Liver (tissue), 9 donors: ENCODE measurements around the gene ANG. TPM values are rescaled to one million over a fixed set of nuclear protein-coding genes. Genes with fewer than 3 reads are reported as not detected.
A peak's percentile ranks its signal among the peaks of the same experiment; 100 is the strongest.

ENCODE experiments used
- DNase-seq: peaks from one replicate; pipeline ENCODE4 v3.0.0-alpha.2; 2017; ENCODE audit warnings: low spot score
- H3K27ac ChIP-seq, 2 donors: one replicate each; pipeline ENCODE4 v1.7.0; 2013; ENCODE audit warnings: inconsistent platforms in 2 of 2, low read length in 2 of 2, control low read depth in 1 of 2, low read depth in 1 of 2, mild to moderate bottlenecking in 1 of 2
- H3K27me3 ChIP-seq, 4 donors: one replicate each; pipeline versions ENCODE4 v1.6.1 to v1.7.0; 2013; ENCODE audit warnings: low read length in 3 of 4, inconsistent platforms in 1 of 4, mild to moderate bottlenecking in 1 of 4, moderate library complexity in 1 of 4; ENCODE audit not compliant: control insufficient read depth in 4 of 4, insufficient read depth in 4 of 4
- H3K36me3 ChIP-seq, 4 donors: one replicate each; pipeline versions ENCODE4 v1.6.1 to v1.7.0; 2013; ENCODE audit warnings: low read length in 3 of 4, mild to moderate bottlenecking in 3 of 4, low read depth in 1 of 4, moderate library complexity in 1 of 4; ENCODE audit not compliant: control insufficient read depth in 4 of 4, insufficient read depth in 3 of 4
- H3K4me1 ChIP-seq, 4 donors: one replicate each; pipeline versions ENCODE4 v1.6.1 to v1.7.0; 2013; ENCODE audit warnings: low read length in 3 of 4, mild to moderate bottlenecking in 3 of 4, moderate library complexity in 1 of 4; ENCODE audit not compliant: control insufficient read depth in 4 of 4, insufficient read depth in 4 of 4
- H3K4me3 ChIP-seq, 3 donors: one replicate each; pipeline versions ENCODE4 v1.6.1 to v1.7.0; 2013; ENCODE audit warnings: low read length in 3 of 3, control low read depth in 1 of 3, low read depth in 1 of 3, mild to moderate bottlenecking in 1 of 3
- H3K9ac ChIP-seq, 2 donors: one replicate each; pipeline ENCODE4 v1.7.0; 2013; ENCODE audit warnings: low read length in 2 of 2, mild to moderate bottlenecking in 2 of 2, moderate library complexity in 2 of 2, control low read depth in 1 of 2, low read depth in 1 of 2
- H3K9me3 ChIP-seq, 4 donors: one replicate each; pipeline versions ENCODE4 v1.6.1 to v1.7.0; 2013; ENCODE audit warnings: low read length in 3 of 4; ENCODE audit not compliant: control insufficient read depth in 4 of 4
- ATF3 ChIP-seq: IDR thresholded peaks from 2 replicates; pipeline ENCODE4 v1.6.1; 2016; ENCODE audit warnings: antibody characterized with exemption
- CTCF ChIP-seq: fragments of 150-350 bp; IDR thresholded peaks from 2 replicates; pipeline ENCODE4 v1.5.1; 2017; ENCODE audit warnings: improper control_type of control experiment, low read depth, low read length; ENCODE audit not compliant: missing input control
- EGR1 ChIP-seq, 2 donors: IDR thresholded peaks; 2 replicates each; pipeline ENCODE4 v1.6.1; 2016 to 2018; ENCODE audit warnings: antibody characterized with exemption in 2 of 2, low read depth in 2 of 2
- FOXA1 ChIP-seq: IDR thresholded peaks from 2 replicates; pipeline ENCODE4 v1.6.1; 2016; ENCODE audit warnings: antibody characterized with exemption
- FOXA2 ChIP-seq: IDR thresholded peaks from 2 replicates; pipeline ENCODE4 v1.6.1; 2016; ENCODE audit warnings: antibody characterized with exemption
- GABPA ChIP-seq, 2 donors: IDR thresholded peaks in 1 of 2; conservative IDR thresholded peaks in 1 of 2; 2 replicates each; pipeline ENCODE4 v1.6.1; 2016; ENCODE audit warnings: antibody characterized with exemption in 2 of 2, mild to moderate bottlenecking in 1 of 2, moderate library complexity in 1 of 2
- HNF4A ChIP-seq, 2 donors: conservative IDR thresholded peaks; 2 replicates each; pipeline ENCODE4 v1.6.1; 2016; ENCODE audit warnings: antibody characterized with exemption in 2 of 2, mild to moderate bottlenecking in 2 of 2
- HNF4G ChIP-seq: IDR thresholded peaks from 2 replicates; pipeline ENCODE4 v1.6.1; 2016; ENCODE audit warnings: antibody characterized with exemption
- JUND ChIP-seq, 2 donors: IDR thresholded peaks; 2 replicates each; pipeline ENCODE4 v1.6.1; 2016; ENCODE audit warnings: antibody characterized with exemption in 2 of 2
- NR2F2 ChIP-seq: IDR thresholded peaks from 2 replicates; pipeline ENCODE4 v1.6.1; 2016; ENCODE audit warnings: antibody characterized with exemption
- RAD21 ChIP-seq, 2 donors: IDR thresholded peaks; 2 replicates each; pipeline ENCODE4 v1.6.1; 2016; ENCODE audit warnings: antibody characterized with exemption in 2 of 2, mild to moderate bottlenecking in 2 of 2
- RXRA ChIP-seq, 2 donors: IDR thresholded peaks; 2 replicates each; pipeline ENCODE4 v1.6.1; 2017 to 2018; ENCODE audit warnings: antibody characterized with exemption in 2 of 2, mild to moderate bottlenecking in 1 of 2
- YY1 ChIP-seq: IDR thresholded peaks from 2 replicates; pipeline ENCODE4 v1.6.1; 2016; ENCODE audit warnings: antibody characterized with exemption, mild to moderate bottlenecking
- WGBS: extraction: QIAGEN DNeasy Blood & Tissue Kit; methylation state at CpG from one replicate; pipeline ENCODE4 v1.1.7; 2013; 5-methylcytosine and 5-hydroxymethylcytosine counted together
- polyA plus RNA-seq, 2 donors: library from polyadenylated mRNA; stranded (reverse) in 1 of 2; unstranded in 1 of 2; fragments of 200-250 nt in 1 of 2; fragments of >200 nt in 1 of 2; fragmentation: Nextera tagmentation in 1 of 2; extraction: Ambion mirVana in 1 of 2; gene quantifications; one replicate each; pipeline versions ENCODE4 v1.2.1 to v1.2.3, GENCODE V29; 2013 to 2015
- total RNA-seq, 2 donors: library from RNA; depleted of rRNA; stranded (reverse); fragments of >200 nt; gene quantifications; one replicate each; pipeline ENCODE4 v1.2.3, GENCODE V29; 2014
- TF ChIP-seq, protein P1 (sequence below): IDR thresholded peaks from 2 replicates; pipeline ENCODE4 v1.6.1; 2016; ENCODE audit warnings: antibody characterized with exemption
- TF ChIP-seq, protein P2 (sequence below): IDR thresholded peaks from 2 replicates; pipeline ENCODE4 v1.6.1; 2016; ENCODE audit warnings: antibody characterized with exemption
- TF ChIP-seq, protein P3 (sequence below): IDR thresholded peaks from 2 replicates; pipeline ENCODE4 v1.6.1; 2016; ENCODE audit warnings: antibody characterized with exemption, mild to moderate bottlenecking
- donor health status: healthy.
- donor health status: healthy.
- donor health status: healthy.
- donor health status: healthy.
- donor health status: healthy.

Gene ANG
- total and polyA plus RNA-seq, 4 donors = 153 to 2,524 (median 1,379) TPM

DNA sequence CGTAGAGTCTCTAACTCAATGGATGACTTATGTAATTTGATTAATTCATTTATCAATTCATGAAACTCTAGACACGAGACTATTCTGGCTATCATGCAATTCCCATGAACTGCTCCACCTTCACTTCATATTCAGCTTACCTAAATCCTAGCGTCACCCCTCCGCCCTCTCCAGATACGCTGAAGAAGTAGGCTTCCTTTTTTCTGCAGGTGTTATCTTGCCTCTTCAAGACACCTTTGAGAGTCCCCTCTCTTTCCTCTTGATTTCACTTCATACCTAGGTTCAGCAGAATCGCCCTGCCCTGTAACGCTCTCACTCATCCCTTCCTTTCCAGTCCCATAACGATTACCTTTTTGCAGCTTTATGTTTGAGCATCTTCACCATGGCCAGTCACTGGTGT is 8.2 kb upstream of the ANG start (continued):
- TF ChIP-seq, protein P1, sequence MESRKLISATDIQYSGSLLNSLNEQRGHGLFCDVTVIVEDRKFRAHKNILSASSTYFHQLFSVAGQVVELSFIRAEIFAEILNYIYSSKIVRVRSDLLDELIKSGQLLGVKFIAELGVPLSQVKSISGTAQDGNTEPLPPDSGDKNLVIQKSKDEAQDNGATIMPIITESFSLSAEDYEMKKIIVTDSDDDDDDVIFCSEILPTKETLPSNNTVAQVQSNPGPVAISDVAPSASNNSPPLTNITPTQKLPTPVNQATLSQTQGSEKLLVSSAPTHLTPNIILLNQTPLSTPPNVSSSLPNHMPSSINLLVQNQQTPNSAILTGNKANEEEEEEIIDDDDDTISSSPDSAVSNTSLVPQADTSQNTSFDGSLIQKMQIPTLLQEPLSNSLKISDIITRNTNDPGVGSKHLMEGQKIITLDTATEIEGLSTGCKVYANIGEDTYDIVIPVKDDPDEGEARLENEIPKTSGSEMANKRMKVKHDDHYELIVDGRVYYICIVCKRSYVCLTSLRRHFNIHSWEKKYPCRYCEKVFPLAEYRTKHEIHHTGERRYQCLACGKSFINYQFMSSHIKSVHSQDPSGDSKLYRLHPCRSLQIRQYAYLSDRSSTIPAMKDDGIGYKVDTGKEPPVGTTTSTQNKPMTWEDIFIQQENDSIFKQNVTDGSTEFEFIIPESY = no peak
- TF ChIP-seq JUND (IDR thresholded peaks at IDR 0.05) (no peak), FOXA2 (no peak), YY1 (no peak), GABPA (IDR thresholded peaks at IDR 0.05 in 1 of 2, conservative IDR thresholded peaks at IDR 0.05 in 1 of 2) (no peak), HNF4G (no peak), HNF4A (conservative IDR thresholded peaks at IDR 0.05) (no peak)
- TF ChIP-seq, protein P2, sequence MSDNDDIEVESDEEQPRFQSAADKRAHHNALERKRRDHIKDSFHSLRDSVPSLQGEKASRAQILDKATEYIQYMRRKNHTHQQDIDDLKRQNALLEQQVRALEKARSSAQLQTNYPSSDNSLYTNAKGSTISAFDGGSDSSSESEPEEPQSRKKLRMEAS = no peak

DNA sequence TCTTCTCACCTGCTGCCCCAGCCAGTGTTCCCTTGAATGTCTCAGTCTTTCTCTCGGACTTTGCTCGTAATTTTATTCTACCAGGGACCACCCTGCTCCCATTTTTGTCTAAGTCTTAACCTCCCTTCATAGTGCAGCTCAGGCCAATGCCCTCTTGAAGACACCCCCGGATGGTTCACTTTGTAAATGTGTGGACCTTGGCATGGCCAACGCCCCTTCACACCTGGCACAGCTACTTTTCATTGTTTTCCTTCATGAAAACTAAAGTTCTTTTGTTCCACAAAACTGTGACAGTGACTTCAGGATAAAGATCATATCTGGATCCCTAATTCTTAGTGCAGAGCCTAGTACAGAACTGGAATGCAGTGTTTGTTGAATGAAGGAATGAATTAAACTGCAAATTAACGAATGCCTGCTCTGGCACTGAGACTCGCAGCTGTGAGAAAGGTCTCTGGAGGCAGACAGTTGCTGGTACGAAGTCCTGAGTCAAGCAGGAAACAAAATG is 7.7 kb upstream of the ANG start:
- no peak for DNase-seq
- H3K27me3 ChIP-seq = no peaks in the 10 kb centered on the region
- H3K9me3 ChIP-seq = no peaks in the 10 kb centered on the region
- WGBS = 19% methylated on average over 7 of the region's 7 CpGs
- H3K36me3 ChIP-seq = no peaks in the 10 kb centered on the region
- peak overlapping the region; percentile 35 to 37 for H3K9ac ChIP-seq
- H3K4me1 ChIP-seq = peaks cover 2 to 26% (median 16%) of the 10 kb centered on the region in 4 donors
- peak overlapping the region; percentile 95 to 97 for H3K27ac ChIP-seq
- peak overlapping the region; percentile 11 to 71 (median 40) for H3K4me3 ChIP-seq
- peak in 1 of 2 donors; percentile 42 for TF ChIP-seq HNF4A (conservative IDR thresholded peaks at IDR 0.05)
- TF ChIP-seq, protein P2 = no peak
- peak in 1 of 2 donors; percentile 37 for TF ChIP-seq RAD21 (IDR thresholded peaks at IDR 0.05)

DNA sequence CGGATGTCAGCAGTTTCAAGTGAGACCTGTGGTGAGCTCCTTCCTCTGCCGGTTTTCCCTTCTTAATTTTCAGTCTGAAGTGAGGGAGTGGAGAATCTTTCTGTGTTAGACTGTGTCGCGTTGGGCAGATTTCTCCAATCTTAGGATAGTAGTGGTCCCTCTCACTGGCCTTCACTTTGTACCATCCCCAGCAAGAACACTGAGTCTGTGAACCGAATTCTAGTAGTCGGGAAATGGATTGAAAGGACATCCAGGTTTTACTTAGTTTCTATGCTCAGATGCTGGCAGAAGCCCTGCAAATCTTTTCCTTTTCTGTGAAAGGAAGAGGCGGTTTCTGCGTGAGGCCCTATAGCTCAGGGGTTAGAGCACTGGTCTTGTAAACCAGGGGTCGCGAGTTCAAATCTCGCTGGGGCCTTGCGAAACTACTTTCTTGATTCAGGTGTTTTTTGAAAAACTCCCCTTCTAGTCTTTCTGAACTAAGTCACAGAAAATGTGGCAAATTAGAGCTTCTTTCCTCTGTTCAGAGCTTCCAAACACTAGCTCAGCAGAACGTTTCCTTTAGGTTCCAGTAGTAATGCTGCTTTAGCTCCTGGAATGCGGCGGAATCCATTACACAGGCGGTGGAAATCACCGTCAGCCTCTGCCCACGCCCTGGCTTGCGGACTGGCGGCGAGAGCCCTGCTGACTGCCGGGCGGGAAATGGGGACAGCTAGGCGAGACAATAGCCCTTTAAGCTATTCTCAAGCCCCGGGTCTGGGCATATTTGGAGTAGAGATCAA is 7.0 kb upstream of the ANG start:
- peak; percentile 81 for DNase-seq
- Histone ChIP-seq H3K27me3 (no peaks in the 10 kb centered on the region), H3K4me3 (peak overlapping the region; percentile 71 to 97 (median 74)), H3K4me1 (peaks cover 2 to 26% (median 16%) of the 10 kb centered on the region in 4 donors), H3K27ac (peak overlapping the region; percentile 95 to 97), H3K36me3 (no peaks in the 10 kb centered on the region), H3K9ac (peak overlapping the region; percentile 78 to 96), H3K9me3 (no peaks in the 10 kb centered on the region)
- TF ChIP-seq RAD21 (IDR thresholded peaks at IDR 0.05) (peak in 1 of 2 donors; percentile 29), FOXA2 (no peak), EGR1 (IDR thresholded peaks at IDR 0.05; ENCODE audit: low read depth in 2 of 2) (peak in 1 of 2 donors; percentile 8), FOXA1 (peak; percentile 36), ATF3 (peak; percentile 100), HNF4A (conservative IDR thresholded peaks at IDR 0.05) (peak; percentile 29 to 32), GABPA (IDR thresholded peaks at IDR 0.05 in 1 of 2, conservative IDR thresholded peaks at IDR 0.05 in 1 of 2) (peak in 1 of 2 donors; percentile 41), NR2F2 (peak; percentile 80), HNF4G (no peak), RXRA (IDR thresholded peaks at IDR 0.05) (peak; percentile 26 to 51), CTCF (no peak)
- TF ChIP-seq, protein P3, sequence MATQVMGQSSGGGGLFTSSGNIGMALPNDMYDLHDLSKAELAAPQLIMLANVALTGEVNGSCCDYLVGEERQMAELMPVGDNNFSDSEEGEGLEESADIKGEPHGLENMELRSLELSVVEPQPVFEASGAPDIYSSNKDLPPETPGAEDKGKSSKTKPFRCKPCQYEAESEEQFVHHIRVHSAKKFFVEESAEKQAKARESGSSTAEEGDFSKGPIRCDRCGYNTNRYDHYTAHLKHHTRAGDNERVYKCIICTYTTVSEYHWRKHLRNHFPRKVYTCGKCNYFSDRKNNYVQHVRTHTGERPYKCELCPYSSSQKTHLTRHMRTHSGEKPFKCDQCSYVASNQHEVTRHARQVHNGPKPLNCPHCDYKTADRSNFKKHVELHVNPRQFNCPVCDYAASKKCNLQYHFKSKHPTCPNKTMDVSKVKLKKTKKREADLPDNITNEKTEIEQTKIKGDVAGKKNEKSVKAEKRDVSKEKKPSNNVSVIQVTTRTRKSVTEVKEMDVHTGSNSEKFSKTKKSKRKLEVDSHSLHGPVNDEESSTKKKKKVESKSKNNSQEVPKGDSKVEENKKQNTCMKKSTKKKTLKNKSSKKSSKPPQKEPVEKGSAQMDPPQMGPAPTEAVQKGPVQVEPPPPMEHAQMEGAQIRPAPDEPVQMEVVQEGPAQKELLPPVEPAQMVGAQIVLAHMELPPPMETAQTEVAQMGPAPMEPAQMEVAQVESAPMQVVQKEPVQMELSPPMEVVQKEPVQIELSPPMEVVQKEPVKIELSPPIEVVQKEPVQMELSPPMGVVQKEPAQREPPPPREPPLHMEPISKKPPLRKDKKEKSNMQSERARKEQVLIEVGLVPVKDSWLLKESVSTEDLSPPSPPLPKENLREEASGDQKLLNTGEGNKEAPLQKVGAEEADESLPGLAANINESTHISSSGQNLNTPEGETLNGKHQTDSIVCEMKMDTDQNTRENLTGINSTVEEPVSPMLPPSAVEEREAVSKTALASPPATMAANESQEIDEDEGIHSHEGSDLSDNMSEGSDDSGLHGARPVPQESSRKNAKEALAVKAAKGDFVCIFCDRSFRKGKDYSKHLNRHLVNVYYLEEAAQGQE = no peak
- TF ChIP-seq, protein P2 = peak; percentile 50
- TF ChIP-seq, protein P1 = peak; percentile 52
- under 1% methylated on average over 25 of the region's 25 CpGs for WGBS
